SJCRH30 (cell line): ENCODE measurements around the gene GPATCH11. TPM values are rescaled to one million over a fixed set of nuclear protein-coding genes. Genes with fewer than 3 reads are reported as not detected.

Experiments
- DNase-seq, 2 experiments: peaks; one replicate each; pipeline ENCODE4 v3.0.0-alpha.2; 2015 to 2020
- H3K27ac ChIP-seq: fragments of 250-450 bp; sonication (Bioruptor Pico); 2 replicates; pipeline ENCODE4 v1.5.1; 2020; ENCODE audit warnings: mild to moderate bottlenecking, moderate library complexity
- H3K27me3 ChIP-seq: fragments of 250-450 bp; sonication (Bioruptor Pico); 2 replicates; pipeline ENCODE4 v1.5.1; 2020; ENCODE audit warnings: mild to moderate bottlenecking, moderate library complexity
- H3K36me3 ChIP-seq: fragments of 250-450 bp; sonication (Bioruptor Pico); 2 replicates; pipeline ENCODE4 v1.5.1; 2020; ENCODE audit warnings: mild to moderate bottlenecking, moderate library complexity
- H3K4me1 ChIP-seq: fragments of 250-450 bp; sonication (Bioruptor Pico); 2 replicates; pipeline ENCODE4 v1.5.1; 2020; ENCODE audit warnings: mild to moderate bottlenecking, moderate library complexity
- H3K4me3 ChIP-seq: fragments of 250-450 bp; sonication (Bioruptor Pico); 2 replicates; pipeline ENCODE4 v1.5.1; 2020; ENCODE audit warnings: mild to moderate bottlenecking, moderate library complexity
- H3K9me3 ChIP-seq: fragments of 250-450 bp; sonication (Bioruptor Pico); replicated peaks from 2 replicates; pipeline ENCODE4 v1.5.1; 2020; ENCODE audit warnings: mild to moderate bottlenecking, moderate library complexity
- total RNA-seq: library from RNA; depleted of rRNA; stranded (reverse); fragments of >200 nt; shearing (Covaris generic); gene quantifications from 2 replicates; pipeline ENCODE4 v1.2.3, GENCODE V29; 2014; rRNA removed

The GPATCH11 gene
- total RNA-seq, result 19.8 and 22.2 TPM in 2 replicates

DNA sequence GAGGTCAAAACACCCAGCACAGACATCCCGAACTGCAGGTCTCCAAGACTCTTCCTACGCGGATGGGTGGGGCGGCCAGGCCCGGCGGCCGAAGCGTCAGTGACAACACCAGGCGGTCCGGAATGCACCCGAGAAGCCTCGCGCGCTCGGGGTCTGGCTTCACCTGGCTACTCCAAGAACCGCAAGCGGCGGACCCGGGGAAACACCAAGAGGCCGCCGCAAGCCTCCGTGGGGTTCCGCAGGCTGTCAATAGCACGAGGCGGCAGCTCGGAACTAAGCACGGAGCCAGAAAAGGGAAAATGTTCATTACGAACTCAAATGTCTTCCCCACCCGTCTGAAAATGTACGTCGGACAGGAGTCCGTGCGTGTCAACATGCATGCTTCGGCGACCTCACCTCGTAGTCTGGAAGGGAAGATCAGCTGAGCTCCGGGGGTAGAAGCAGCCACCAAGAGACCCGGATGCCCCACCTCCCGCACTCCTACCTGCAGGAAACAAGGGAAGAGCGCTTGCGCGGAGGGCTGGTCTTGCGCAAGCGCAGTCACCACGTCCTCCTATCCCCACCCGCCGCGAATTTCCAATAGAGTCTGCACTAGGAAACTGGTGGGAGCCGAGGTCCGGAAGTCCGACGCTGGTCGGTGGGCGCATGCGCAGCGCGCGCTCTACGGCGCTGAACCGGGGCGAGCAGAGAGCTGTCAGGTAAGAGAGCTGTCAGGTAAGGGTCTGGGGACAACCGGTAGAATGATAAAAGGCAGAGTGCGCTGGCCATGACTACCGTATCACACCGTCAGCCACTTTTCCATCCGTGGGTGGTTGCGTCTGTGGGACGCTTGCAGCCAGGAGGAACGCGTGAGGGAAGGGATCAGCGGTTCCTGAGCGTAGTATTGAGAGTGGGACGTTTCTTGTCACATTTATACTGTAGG lies at the start of gene GPATCH11, which contains the start of gene HEATR5B:
Gene GPATCH11, plus strand, starts transcription at position 646 of the 922 bp plus-strand sequence. CDS start 3,864 bp downstream, outside the sequence.
Gene HEATR5B, minus strand, starts transcription at position 500 of the 922 bp plus-strand sequence. CDS start 958 bp downstream, outside the sequence.
- Histone ChIP-seq H3K27ac (peak within 1 kb of the TSS; percentile 2; the same call in 1 of the 2 replicates), H3K9me3 (no peaks in the 10 kb centered on the region), H3K36me3 (no peaks in the 10 kb centered on the region), H3K4me1 (peaks cover 11% of the 10 kb centered on the region), H3K4me3 (peak within 1 kb of the TSS; percentile 74), H3K27me3 (no peaks in the 10 kb centered on the region)
- DNase-seq, result peak; percentile 98 to 99

DNA sequence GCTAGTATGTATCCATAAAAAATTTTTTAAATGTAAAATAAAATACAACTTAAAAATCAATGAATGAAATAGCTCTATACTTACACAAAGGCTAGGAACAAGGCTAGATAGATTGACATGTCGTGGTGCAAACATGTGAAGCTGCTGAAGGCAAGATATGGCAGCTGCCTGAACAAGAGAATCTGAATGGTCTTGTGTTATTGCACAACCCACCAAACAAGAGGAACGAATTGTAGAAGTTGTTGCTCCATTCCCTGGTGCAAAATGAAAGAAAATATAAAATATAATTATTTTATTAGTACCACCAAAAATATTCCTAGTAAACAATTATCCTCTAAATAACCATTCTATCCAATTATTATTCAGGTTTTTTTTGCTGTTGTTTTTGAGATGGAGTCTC lies 46.5 kb upstream of the GPATCH11 start:
- no peak overlapping the region for H3K4me3 ChIP-seq
- peaks cover 14% of the 10 kb centered on the region for H3K36me3 ChIP-seq
- no peaks in the 10 kb centered on the region for H3K27me3 ChIP-seq
- H3K9me3 ChIP-seq, result no peaks in the 10 kb centered on the region
- no peaks in the 10 kb centered on the region for H3K4me1 ChIP-seq
- no peak for DNase-seq
- H3K27ac ChIP-seq, result no peak overlapping the region

DNA sequence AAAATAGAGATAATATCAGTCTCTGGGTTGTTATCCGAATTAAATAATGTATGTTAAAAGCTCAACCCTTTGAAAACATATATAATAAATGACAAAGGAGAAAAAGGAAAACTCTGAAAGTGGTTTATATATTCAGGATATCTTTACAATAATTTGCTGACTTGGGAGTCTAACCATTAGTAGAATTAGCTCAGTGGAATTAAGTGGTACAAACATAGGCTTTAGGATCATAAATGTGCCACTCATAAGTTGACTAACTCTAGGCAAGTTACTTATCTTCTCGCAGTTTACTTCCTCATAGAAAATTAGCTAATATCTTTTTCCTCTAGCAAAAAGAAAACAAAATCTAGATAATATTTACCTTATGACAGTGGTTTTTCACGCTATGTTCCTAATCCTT lies 44.7 kb upstream of the GPATCH11 start:
- Histone ChIP-seq H3K27ac (no peak overlapping the region), H3K4me3 (no peak overlapping the region), H3K36me3 (peaks cover 14% of the 10 kb centered on the region), H3K27me3 (no peaks in the 10 kb centered on the region), H3K4me1 (no peaks in the 10 kb centered on the region), H3K9me3 (no peaks in the 10 kb centered on the region)
- DNase-seq, result no peak

DNA sequence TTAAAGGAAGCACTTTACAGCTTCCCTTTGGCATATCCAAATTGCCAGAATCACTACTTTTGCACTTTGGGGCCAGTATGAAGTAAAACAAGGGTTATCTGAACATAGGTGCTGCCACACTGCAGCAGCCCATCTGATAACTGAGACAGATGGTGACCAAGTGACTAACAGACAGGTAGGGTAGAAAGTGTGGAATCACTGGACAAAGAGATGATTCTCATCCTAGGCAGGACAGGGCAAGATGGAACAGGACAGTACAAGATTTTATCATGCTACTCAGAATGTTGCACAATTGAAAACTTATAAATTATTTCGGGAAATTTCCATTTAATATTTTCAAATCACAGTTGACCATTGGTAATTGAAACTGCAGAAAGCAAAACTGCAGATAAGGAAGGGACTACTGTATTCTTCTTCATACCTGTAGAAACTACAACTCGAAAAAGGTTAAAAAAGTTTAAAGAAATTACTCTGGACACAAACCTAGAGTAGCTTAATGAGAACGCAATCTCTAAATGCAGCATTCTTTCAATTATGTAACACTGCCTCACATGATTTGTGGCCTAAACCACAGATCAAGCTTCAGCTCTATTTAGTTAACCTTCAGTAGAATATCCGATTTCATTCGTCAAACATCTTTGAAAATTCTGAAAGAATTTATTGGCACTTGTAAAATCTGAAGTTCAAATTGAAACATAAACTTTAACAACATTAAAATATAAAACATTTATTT lies 31.6 kb upstream of the GPATCH11 start:
- Histone ChIP-seq H3K27me3 (no peaks in the 10 kb centered on the region), H3K27ac (no peak overlapping the region), H3K36me3 (peaks cover 40% of the 10 kb centered on the region), H3K4me3 (no peak overlapping the region), H3K9me3 (no peaks in the 10 kb centered on the region), H3K4me1 (no peaks in the 10 kb centered on the region)
- no peak for DNase-seq

DNA sequence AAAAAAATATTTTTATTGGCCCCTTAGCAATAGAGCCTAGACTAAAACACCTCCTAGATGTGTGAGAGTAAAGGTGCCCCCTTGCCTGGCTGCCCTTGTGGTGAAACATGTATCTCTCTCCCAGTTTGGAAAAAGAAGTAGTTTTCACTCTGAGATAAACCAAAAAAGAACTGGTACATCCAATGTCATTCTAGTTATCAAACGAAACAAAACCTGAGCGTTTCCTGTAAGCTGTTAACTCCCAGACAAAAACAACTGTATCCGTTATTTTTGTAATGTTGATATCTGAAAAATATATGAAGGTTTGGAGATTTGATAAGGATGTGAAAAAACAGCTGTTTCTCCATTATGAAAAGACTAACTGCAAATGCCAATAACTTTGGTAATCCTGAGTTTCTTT lies 24.5 kb upstream of the GPATCH11 start:
- H3K27me3 ChIP-seq, result no peaks in the 10 kb centered on the region
- peaks cover 51% of the 10 kb centered on the region for H3K36me3 ChIP-seq
- no peak overlapping the region for H3K27ac ChIP-seq
- H3K4me1 ChIP-seq, result no peaks in the 10 kb centered on the region
- no peak overlapping the region for H3K4me3 ChIP-seq
- DNase-seq, result no peak
- H3K9me3 ChIP-seq, result no peaks in the 10 kb centered on the region

DNA sequence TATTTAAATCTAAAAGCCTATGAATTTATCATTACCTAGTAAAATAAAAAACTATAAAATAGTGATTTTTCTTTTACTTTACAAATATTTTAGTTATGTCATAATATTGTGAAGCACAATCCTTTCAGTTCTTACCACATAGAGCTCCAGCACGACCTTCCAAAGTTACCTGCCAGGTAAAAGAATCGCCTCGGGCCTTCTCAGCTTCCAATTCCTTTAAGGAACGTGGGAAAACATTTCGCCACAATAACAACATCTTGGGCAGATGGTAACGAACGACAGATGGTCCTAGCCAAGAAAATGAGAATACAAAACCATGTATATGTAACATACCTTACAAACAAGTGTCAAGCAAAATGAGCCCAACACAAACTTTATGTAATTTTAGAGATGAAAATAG lies 23.9 kb upstream of the GPATCH11 start:
- Histone ChIP-seq H3K9me3 (no peaks in the 10 kb centered on the region), H3K4me1 (no peaks in the 10 kb centered on the region), H3K27ac (no peak overlapping the region), H3K27me3 (no peaks in the 10 kb centered on the region), H3K36me3 (peaks cover 51% of the 10 kb centered on the region), H3K4me3 (no peak overlapping the region)
- DNase-seq, result no peak

DNA sequence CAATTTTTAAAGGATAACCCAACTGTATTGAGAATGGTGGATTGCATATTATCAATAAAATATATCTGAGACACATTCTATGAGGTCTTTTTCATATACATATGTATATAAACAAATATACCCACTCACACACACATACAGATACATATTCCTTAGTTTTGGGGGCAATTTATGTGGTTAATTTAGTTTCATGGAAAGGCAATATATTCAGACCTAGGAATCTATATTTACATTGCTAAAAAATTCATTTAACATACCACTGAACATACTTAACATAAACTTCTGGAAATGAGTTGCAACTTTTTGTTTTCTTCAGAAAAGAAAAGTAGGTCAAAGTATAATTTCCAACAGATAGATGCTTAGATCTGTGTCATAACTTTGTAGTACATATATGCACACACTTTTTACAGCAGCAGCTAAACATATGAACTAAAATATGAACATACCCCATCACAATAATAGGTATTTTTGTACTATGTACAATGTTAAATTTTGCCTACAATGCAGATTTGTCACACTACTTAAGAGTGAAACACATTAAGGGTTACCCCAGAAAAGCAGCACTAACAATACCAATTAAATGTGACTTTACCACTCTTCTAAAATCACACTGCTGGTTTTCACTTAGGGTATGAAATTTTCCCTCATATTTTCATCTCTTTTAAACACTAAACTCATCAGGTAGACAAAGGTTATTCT lies 23.2 kb upstream of the GPATCH11 start:
- Histone ChIP-seq H3K27ac (no peak overlapping the region), H3K4me1 (no peaks in the 10 kb centered on the region), H3K36me3 (peaks cover 47% of the 10 kb centered on the region)

DNA sequence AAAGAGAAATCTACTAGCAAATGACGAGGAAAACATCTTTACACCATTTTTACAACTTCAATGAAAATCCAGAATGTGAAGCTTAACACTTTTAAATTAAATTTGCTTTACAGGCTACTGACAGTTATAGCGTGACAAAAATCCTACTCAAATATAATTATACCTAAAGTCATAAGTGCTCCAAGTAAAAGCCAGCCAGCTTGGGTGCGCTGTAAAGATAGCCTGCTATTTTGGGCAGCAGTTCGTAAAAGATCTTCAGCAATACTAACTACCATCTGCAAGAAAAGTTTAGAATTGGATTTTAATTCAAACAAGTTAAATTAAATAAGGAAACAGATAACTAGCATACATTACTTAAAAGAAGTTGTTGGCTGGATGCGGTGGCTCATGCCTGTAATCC lies 22.5 kb upstream of the GPATCH11 start:
- Histone ChIP-seq H3K9me3 (no peaks in the 10 kb centered on the region), H3K27ac (no peak overlapping the region), H3K36me3 (peaks cover 44% of the 10 kb centered on the region), H3K4me1 (no peaks in the 10 kb centered on the region), H3K27me3 (no peaks in the 10 kb centered on the region), H3K4me3 (no peak overlapping the region)
- no peak for DNase-seq

More for the DNA sequence above, 23.2 kb upstream of the GPATCH11 start:
- Histone ChIP-seq H3K4me3 (no peak overlapping the region), H3K9me3 (no peaks in the 10 kb centered on the region), H3K27me3 (no peaks in the 10 kb centered on the region)
- no peak for DNase-seq

DNA sequence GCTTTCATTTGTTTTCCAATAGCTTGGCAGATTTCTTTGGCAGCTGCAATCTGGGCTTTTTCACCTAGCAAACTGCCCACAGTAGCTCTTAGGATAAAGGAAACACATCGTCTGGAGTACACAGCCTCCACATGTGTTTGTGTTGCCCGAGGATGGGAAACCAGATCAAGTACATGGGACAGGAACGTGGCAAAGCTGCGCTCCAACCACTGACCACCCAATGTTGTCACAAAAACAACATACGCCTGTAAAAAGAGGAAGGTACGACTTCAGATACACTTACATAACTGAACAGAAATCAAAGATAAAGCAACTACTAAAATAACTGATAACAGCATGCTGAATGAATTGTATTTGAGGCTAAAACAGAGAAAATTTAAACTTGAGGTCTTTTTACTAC lies 15.6 kb upstream of the GPATCH11 start:
- no peak overlapping the region for H3K4me3 ChIP-seq
- H3K36me3 ChIP-seq, result peaks cover 34% of the 10 kb centered on the region
- no peak for DNase-seq
- no peaks in the 10 kb centered on the region for H3K4me1 ChIP-seq
- H3K27me3 ChIP-seq, result no peaks in the 10 kb centered on the region
- no peaks in the 10 kb centered on the region for H3K9me3 ChIP-seq
- no peak overlapping the region for H3K27ac ChIP-seq

DNA sequence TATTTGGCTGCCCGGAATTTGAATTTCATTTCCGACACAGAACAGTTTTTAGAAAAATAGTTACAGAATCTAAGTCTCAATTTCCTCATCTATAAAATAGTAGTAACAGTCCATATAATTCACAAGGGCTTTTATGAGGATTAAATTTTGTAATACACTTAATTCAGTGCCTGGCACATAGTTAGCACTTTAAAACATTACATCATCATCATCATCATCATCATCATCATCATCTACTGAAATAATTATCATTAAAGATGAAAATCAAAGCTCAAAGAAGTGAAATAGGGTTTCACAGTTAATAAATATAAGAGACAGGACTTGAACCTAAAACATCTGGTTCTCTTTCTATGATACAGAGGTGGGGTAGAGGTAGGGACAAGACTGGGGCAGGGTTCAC lies 13.4 kb upstream of the GPATCH11 start:
- DNase-seq, result no peak
- H3K4me1 ChIP-seq, result no peaks in the 10 kb centered on the region
- H3K4me3 ChIP-seq, result no peak overlapping the region
- no peaks in the 10 kb centered on the region for H3K9me3 ChIP-seq
- no peak overlapping the region for H3K27ac ChIP-seq
- H3K27me3 ChIP-seq, result no peaks in the 10 kb centered on the region
- peaks cover 40% of the 10 kb centered on the region for H3K36me3 ChIP-seq

DNA sequence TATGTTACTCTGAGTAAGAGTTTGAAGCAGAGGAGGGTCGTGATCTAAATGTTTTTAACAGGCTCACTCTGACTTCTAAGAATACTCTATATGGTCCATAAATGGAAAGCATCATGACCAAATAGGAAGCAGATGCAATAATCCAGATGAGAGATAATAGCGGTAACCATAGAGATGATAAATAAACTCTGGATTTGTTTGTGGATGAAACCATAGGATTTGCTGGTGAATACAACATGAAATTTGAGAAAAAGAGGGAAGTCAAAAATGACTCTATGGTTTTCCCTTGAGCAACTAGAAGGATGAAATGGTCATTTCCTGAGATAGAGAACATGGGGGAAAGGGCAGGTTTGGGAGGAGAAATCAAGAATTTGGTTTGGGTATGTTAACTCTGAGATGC lies 4.1 kb upstream of the GPATCH11 start:
- Histone ChIP-seq H3K4me3 (no peak overlapping the region), H3K27ac (no peak overlapping the region), H3K9me3 (no peaks in the 10 kb centered on the region), H3K4me1 (peaks cover 7% of the 10 kb centered on the region), H3K27me3 (no peaks in the 10 kb centered on the region), H3K36me3 (peaks cover 10% of the 10 kb centered on the region)
- no peak for DNase-seq

DNA sequence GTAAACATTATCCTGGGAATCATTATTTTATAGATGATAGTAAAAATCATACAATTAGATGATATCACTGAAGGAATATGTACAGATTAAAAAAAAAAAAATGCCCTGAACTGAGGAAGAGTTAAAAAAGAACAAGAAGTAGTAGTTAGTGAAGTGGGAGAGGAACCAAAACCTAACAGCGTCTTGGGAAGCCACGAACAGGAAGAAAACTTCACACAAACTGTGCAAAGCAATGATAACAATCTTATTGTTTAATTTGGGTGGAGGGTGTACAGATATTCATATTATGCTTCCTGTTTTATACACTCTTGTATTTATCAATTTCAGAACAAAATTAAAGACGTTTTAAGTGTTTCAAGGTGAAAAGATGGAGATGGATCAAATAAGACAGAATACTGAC lies 3.6 kb upstream of the GPATCH11 start:
- DNase-seq, result no peak
- Histone ChIP-seq H3K36me3 (peaks cover 8% of the 10 kb centered on the region), H3K27me3 (no peaks in the 10 kb centered on the region), H3K9me3 (no peaks in the 10 kb centered on the region), H3K4me3 (no peak overlapping the region), H3K4me1 (peaks cover 11% of the 10 kb centered on the region), H3K27ac (no peak overlapping the region)

DNA sequence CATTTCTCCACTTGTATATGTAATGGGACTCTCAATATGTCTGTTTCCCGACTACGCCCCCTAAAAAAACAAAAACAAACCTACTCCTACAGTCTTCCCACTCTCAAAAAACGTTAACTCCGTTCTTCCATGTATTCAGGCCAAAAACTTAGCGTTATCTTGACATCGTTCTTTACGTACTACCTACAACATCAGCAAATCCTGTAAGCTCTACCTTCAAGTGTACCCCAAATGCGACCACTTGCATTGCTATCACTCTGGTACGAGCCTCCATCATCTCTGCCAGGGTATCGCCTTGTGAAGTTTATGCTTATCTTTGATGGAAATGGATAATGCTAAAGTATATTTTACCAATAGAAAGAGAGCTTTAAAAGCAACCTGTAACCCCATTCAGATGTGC lies 479 bp downstream of the GPATCH11 start:
- Histone ChIP-seq H3K36me3 (peaks cover 4% of the 10 kb centered on the region), H3K4me3 (peak overlapping the region; percentile 74), H3K9me3 (no peaks in the 10 kb centered on the region), H3K27me3 (no peaks in the 10 kb centered on the region), H3K27ac (no peak overlapping the region; the same call in 1 of the 2 replicates), H3K4me1 (peaks cover 11% of the 10 kb centered on the region)
- no peak for DNase-seq

DNA sequence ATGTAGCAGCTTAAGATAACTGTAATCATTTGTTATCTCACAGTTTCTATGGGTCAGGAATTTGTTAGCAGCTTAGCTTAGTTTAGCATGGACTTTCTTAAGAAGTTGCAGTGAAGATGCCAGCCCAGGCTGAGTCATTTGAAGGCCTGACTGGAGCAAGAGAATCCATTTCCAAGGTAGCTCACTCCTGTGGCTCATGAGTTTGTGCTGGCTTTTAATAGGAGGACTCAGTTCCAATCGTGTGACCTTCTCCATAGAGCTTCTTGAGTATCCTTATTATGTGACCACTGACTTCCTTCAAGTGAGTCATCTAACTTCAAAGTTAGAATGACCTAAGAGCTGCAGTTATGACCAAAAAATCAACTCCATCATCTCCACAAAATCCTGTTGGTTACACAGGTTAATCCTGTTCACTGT lies 1.4 kb downstream of the GPATCH11 start:
- no peak for DNase-seq
- Histone ChIP-seq H3K4me1 (peaks cover 11% of the 10 kb centered on the region), H3K27ac (no peak overlapping the region), H3K27me3 (no peaks in the 10 kb centered on the region), H3K9me3 (no peaks in the 10 kb centered on the region), H3K4me3 (no peak overlapping the region), H3K36me3 (peaks cover 13% of the 10 kb centered on the region)
